GM19395 (cell line): ENCODE measurements around the gene PUDP.
"Not testable (repeated sequence)": the region's sequence is repeated elsewhere in the genome, so short reads cannot be mapped to it uniquely, and the experiment has no call there.

Source experiments
- ATAC-seq: cut with Tn5 transposase; IDR thresholded peaks from one replicate; pipeline ENCODE4 v1.9.1; 2021; ENCODE audit warnings: mild to moderate bottlenecking, moderate library complexity; ENCODE audit not compliant: unreplicated experiment

PUDP gene

GRCh38 chrX:7147978-7148854 is at the start of gene PUDP:
Gene PUDP, minus strand, starts transcription at chrX:7148153. Its CDS starts 40 bp downstream, at chrX:7148113.
- ATAC-seq, result peak; percentile 73

- ATAC-seq, result no peak
Observed at GRCh38 chrX:7194606-7195005, 46.7 kb upstream of the PUDP start.

- no peak for ATAC-seq
Observed at GRCh38 chrX:7192871-7193270, 44.9 kb upstream of the PUDP start.

GRCh38 chrX:7191681-7192110 is 43.7 kb upstream of the PUDP start:
- ATAC-seq, result no peak

GRCh38 chrX:7190157-7190556 is 42.2 kb upstream of the PUDP start:
- no peak for ATAC-seq

DNA sequence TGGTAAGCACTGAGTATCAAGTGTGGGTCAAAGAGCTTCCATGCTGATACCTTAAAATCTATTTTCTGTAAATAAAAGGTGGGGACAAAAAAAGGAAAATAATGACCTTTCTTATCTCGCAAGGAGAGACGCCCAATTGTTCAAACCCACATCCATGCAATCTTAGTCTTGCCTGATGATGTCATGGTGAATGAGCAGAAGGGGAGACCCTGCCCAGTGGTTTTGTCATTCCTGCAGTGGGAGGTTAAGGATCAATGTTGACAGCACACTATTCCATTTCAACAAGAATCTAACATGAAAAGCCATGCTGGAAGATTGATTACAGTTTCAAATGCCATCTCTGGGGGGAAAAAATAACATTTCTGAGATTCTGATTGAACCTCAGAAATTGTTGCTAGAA is 40.7 kb upstream of the PUDP start:
- ATAC-seq, result no peak

DNA sequence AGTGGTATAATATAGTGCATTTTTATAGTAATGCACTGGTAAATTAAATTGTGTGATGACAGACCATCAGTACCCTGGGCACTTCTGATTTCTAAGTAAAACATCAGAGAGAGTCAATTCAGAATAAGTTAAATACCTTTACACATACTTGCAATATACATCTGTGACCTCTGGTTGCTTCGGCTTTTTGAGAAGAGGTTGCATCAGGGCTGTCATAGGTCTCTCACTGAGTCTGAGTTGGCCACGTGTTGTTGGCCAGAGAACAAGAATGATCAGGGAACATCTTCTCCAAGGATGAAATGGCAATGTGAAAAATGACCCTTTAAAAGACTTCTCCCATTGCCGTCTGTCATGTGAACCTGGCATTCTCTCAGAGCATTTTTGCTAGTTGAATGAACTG is 36.9 kb upstream of the PUDP start:
- ATAC-seq, result no peak

GRCh38 chrX:7179446-7179845 is 31.5 kb upstream of the PUDP start:
- no peak for ATAC-seq

GRCh38 chrX:7178859-7179258 is 30.9 kb upstream of the PUDP start:
- not testable (repeated sequence) for ATAC-seq

GRCh38 chrX:7170898-7171297 is 22.9 kb upstream of the PUDP start:
- no peak for ATAC-seq

- ATAC-seq, result no peak
Observed at GRCh38 chrX:7169627-7170026, 21.7 kb upstream of the PUDP start.

GRCh38 chrX:7168371-7168770 is 20.4 kb upstream of the PUDP start:
- no peak for ATAC-seq

- no peak for ATAC-seq
Observed at GRCh38 chrX:7164174-7164573, 16.2 kb upstream of the PUDP start.

DNA sequence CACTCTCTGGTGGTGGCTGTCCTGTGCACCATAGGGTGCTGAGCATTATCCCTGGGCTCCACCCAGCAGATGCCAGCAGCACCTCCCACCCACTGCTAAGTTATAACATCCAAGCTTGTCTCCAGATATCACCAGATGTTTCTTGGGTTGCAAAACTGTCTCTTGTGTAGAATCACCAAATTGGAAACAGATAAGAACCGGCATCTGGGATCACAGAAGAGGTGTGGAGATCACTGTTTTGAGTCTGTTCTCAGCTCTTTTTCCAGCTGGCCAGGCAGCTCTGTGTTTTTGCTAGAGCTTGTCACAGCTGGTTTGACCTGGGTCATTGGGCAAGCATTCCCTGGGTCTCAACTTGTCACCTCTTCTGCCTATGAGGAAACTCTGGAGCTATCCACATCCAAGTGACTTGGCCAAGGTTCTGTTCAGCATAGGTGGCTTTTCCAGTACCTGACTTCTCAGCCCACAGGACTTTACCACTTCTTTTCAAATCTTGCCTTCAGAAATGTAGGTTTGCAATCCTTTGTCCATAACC is 15.3 kb upstream of the PUDP start:
- ATAC-seq, result no peak

GRCh38 chrX:7159149-7159861 is 11.4 kb upstream of the PUDP start:
- no peak for ATAC-seq

- ATAC-seq, result no peak
Observed at GRCh38 chrX:7158468-7158990, 10.6 kb upstream of the PUDP start.

GRCh38 chrX:7156879-7157278 is 8.9 kb upstream of the PUDP start:
- ATAC-seq, result no peak

DNA sequence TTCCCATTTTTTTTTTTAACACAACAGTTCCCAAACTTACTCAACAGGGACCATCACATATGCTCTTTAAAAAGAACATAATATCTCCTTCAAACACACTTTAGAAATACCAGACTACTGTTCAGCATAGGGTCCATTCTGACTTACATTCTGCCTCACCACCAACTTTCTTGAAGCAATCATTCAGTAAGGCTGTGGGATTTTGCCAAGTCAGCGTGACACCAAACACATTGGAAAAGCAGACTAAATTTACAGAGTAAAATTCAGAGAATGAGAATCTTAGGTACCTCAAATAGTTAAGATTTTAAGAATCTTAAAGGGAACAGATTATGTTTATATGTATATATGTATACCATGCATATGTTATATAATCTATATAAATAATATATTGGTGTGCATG is 7.2 kb upstream of the PUDP start:
- ATAC-seq, result no peak

DNA sequence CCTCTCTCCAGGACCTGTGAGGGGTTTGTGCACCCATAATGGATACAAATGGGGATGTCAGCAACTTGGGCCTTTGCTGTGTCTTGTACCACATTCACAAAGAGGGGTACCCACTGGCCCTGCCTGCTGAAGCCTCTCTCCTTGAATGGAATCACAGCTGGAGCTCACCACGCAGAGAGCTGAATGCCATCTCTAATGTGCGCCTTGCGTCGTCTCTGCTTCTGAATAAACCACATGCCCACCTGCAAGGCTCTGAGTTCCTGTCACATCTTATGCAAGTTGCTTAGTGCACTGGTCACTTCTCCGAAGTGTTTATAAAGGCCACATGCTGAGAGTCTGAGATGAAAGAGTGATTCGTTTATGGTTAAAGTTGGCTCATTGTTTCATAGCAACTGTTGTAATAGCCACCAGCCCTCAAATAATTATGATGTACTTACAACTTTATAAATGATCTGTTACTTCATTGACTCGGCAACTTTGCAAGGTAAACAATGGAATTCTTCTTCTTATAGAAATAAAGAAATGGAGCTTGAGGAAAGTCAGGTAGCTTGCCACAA is 6.2 kb upstream of the PUDP start:
- no peak for ATAC-seq

DNA sequence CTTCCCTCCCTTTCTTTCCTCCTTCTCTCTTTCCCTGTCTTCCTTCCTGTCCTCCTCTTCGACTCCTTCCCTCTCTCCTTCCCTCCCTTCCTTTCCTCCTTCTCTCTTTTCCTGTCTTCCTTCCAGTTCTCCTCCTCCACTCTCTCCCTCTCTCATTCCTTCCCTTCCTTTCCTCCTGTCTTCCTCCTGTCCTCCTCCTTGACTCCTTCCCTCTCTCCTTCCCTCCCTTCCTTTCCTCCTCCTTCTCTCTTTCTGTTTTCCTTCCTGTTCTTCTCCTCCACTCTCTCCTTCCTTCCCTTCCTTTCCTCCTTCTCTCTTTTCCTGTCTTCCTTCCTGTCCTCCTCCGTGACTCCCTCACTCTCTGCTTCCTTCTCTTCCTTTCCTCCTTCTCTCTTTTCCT is 5.3 kb upstream of the PUDP start:
- ATAC-seq, result no peak

- peak; percentile 29 for ATAC-seq
Observed at GRCh38 chrX:7149411-7149810, 1.5 kb upstream of the PUDP start.
